Upper lobe of right lung (tissue), 1 donor: Measurements from ENCODE around the gene PPP2R5E. TPM values are rescaled to one million over a fixed set of nuclear protein-coding genes. Genes with fewer than 3 reads are reported as not detected.

Experiments used
- ATAC-seq: fragments of 200-7000 bp; cut with Tn5 transposase; one replicate; pipeline ENCODE4 v1.9.1; 2020; ENCODE audit warnings: mild to moderate bottlenecking, moderate library complexity
- DNase-seq: peaks from one replicate; pipeline ENCODE4 v3.0.0-alpha.2; 2020
- H3K27ac ChIP-seq: fragments of 200-600 bp; one replicate; pipeline ENCODE4 v1.8.0; 2022
- H3K27me3 ChIP-seq: fragments of 200-600 bp; one replicate; pipeline ENCODE4 v1.8.0; 2022; ENCODE audit warnings: mild to moderate bottlenecking
- H3K36me3 ChIP-seq: fragments of 200-600 bp; one replicate; pipeline ENCODE4 v1.8.0; 2022
- H3K4me1 ChIP-seq: fragments of 200-600 bp; one replicate; pipeline ENCODE4 v1.8.0; 2022
- H3K4me3 ChIP-seq: fragments of 200-600 bp; one replicate; pipeline ENCODE4 v1.8.0; 2022; ENCODE audit warnings: mild to moderate bottlenecking
- H3K9me3 ChIP-seq: fragments of 200-600 bp; one replicate; pipeline ENCODE4 v1.8.0; 2022
- CTCF ChIP-seq: fragments of 200-600 bp; IDR thresholded peaks from one replicate; pipeline ENCODE4 v1.8.0; 2022; ENCODE audit warnings: antibody characterized with exemption
- intact Hi-C: fragments of 100-400 bp; cut with DNase I; formaldehyde crosslinking; loops from one replicate; pipeline ENCODE4 v1.11.0; 2022
- total RNA-seq: library from RNA; stranded (reverse); fragmentation: NEBNext Ultra II Directional; extraction: Animal tissue kit (Norgen Biotek cat#: 25700); gene quantifications from one replicate; pipeline ENCODE4 v1.2.1, GENCODE V29; 2021
- donor health status: DM: no; HTN: yes; CAD: no; lungs with severe emphysema.

PPP2R5E gene
- total RNA-seq, 1 donor from 2014 or later = 46.0 TPM

- TF ChIP-seq CTCF = no peak
- H3K27ac ChIP-seq = peak overlapping the region; percentile 24
- peaks cover 45% of the 10 kb centered on the region for H3K4me1 ChIP-seq
- H3K27me3 ChIP-seq = no peaks in the 10 kb centered on the region
- ATAC-seq (no peak), DNase-seq (no peak)
- H3K9me3 ChIP-seq = no peaks in the 10 kb centered on the region
- H3K4me3 ChIP-seq = no peak overlapping the region
- intact Hi-C loops = no loop called here
- no peaks in the 10 kb centered on the region for H3K36me3 ChIP-seq
Observed at GRCh38 chr14:63477556-63477955, 65.6 kb downstream of the PPP2R5E start.

- H3K9me3 ChIP-seq = no peaks in the 10 kb centered on the region
- H3K27ac ChIP-seq = no peak overlapping the region
- no peaks in the 10 kb centered on the region for H3K36me3 ChIP-seq
- ATAC-seq (no peak), DNase-seq (no peak)
- no peak overlapping the region for H3K4me3 ChIP-seq
- no peak for TF ChIP-seq CTCF
- no peaks in the 10 kb centered on the region for H3K27me3 ChIP-seq
- intact Hi-C loops = no loop called here
- H3K4me1 ChIP-seq = peaks cover 62% of the 10 kb centered on the region
Observed at GRCh38 chr14:63475761-63476160, 67.4 kb downstream of the PPP2R5E start.

GRCh38 chr14:63474844-63475243, 68.3 kb downstream of the PPP2R5E start:
- H3K9me3 ChIP-seq = no peaks in the 10 kb centered on the region
- H3K27ac ChIP-seq = no peak overlapping the region
- intact Hi-C loops = no loop called here
- H3K4me3 ChIP-seq = no peak overlapping the region
- no peaks in the 10 kb centered on the region for H3K27me3 ChIP-seq
- no peaks in the 10 kb centered on the region for H3K36me3 ChIP-seq
- ATAC-seq = no peak
- H3K4me1 ChIP-seq = peaks cover 69% of the 10 kb centered on the region
- DNase-seq = no peak
- TF ChIP-seq CTCF = no peak

- Histone ChIP-seq H3K27ac (no peak overlapping the region), H3K36me3 (no peaks in the 10 kb centered on the region), H3K9me3 (no peaks in the 10 kb centered on the region), H3K27me3 (no peaks in the 10 kb centered on the region), H3K4me3 (no peak overlapping the region), H3K4me1 (peaks cover 69% of the 10 kb centered on the region)
- no peak for ATAC-seq
- no peak for DNase-seq
- intact Hi-C loops = no loop called here
- TF ChIP-seq CTCF = no peak
Observed at GRCh38 chr14:63474111-63474510, 69.1 kb downstream of the PPP2R5E start.

- Histone ChIP-seq H3K27ac (no peak overlapping the region), H3K36me3 (no peaks in the 10 kb centered on the region), H3K4me3 (no peak overlapping the region), H3K27me3 (no peaks in the 10 kb centered on the region), H3K4me1 (peaks cover 65% of the 10 kb centered on the region), H3K9me3 (no peaks in the 10 kb centered on the region)
- no peak for TF ChIP-seq CTCF
- intact Hi-C loops = no loop called here
- ATAC-seq (peak; percentile 63), DNase-seq (no peak)
Observed at GRCh38 chr14:63472986-63473788, 70.0 kb downstream of the PPP2R5E start.
